ELR (cell line): ENCODE data around the gene GPHB5.
"Not testable (repeated sequence)": the region's sequence is repeated elsewhere in the genome, so short reads cannot be mapped to it uniquely, and the experiment has no call there.

Source experiments
- DNase-seq: peaks from one replicate; pipeline ENCODE4 v3.0.0-alpha.2; 2015; ENCODE audit warnings: low read depth

GPHB5 gene

DNA sequence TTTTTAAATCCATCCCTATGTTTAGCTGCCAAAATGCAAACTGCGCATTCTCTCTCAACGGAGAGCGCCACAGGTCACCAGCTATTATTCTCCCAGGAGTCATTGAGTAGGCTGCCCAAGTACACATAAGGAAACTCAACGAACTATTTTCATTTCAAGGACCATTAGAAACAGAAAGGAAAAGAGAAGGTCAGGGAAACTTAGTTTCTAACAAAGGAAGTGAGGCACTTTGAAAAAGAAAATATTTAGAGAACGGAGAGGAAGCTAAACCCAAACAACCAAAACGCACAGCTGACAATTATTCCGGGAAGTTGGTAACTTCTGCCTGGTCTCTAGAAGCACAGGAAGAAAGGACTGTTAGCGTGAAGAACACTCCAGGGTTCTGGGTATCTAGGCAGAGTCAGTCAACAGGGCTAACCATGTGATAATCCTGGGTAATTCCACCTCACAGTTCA lies 23.5 kb downstream of the GPHB5 start:
- no peak for DNase-seq

DNA sequence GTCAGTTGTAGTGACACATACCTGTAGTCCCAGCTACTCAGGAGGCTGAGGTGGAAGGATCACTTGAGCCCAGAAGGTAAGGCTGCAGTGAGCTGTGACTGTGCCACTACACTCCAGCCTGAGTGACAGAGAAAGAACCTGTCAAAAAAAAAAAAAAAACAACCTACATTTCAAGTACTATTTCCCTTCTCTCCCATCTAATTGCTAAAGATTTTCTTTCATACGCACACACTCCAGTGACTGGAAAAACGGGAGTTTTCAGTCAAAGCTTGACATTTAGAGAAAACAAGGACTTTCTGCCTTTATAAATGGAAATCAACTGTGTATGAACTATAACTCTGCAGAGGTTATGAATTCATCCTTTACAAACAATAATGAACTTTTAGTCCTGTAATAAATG lies 25.9 kb downstream of the GPHB5 start:
- no peak for DNase-seq

DNA sequence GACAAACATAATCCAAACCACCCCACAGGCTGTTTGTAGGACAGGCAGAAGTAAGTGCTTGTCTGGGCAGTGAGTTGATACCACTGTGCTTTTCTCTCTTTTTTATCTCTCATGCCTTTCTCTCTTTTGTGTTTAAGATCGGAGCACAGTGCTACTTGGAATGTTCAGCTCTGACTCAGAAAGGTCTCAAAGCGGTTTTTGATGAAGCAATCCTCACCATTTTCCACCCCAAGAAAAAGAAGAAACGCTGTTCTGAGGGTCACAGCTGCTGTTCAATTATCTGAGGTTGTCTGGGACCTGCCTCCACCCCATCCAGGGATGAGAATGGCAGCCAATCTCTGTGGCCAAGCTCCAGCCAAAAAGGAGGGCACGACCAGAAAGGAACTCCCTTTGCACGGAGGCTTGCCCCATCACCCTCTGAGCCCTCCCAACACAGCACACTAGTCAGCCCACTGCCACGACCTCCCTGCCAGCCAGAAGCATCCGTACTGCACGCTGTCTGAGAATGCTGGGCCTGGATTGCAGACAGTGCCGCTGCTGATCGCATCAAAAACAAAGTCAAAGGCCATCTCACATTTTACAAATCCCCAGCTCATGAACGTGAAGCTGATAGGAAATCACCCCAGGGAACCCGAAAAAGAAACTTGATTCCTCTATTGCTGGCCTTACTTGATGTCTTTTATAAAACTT lies 27.8 kb downstream of the GPHB5 start:
- no peak for DNase-seq

DNA sequence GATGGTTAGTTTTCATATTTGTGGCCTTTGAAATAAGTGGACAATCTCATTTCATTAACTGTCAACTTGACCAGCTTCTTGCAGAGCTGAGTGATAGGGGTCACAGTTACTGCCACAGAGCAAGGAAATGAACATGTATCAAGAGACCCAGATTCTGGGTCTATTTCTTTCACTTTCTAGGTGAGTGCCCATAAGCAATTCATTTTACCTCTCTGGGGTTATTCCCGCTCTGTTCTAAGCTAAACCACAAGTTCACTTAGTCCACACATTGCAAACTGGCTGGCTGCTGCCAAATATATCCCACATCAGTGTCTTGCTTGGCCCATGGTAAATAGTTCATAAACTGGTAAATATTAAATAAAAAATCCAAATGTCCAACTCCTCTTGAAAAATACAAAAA lies 29.9 kb downstream of the GPHB5 start:
- no peak for DNase-seq

DNA sequence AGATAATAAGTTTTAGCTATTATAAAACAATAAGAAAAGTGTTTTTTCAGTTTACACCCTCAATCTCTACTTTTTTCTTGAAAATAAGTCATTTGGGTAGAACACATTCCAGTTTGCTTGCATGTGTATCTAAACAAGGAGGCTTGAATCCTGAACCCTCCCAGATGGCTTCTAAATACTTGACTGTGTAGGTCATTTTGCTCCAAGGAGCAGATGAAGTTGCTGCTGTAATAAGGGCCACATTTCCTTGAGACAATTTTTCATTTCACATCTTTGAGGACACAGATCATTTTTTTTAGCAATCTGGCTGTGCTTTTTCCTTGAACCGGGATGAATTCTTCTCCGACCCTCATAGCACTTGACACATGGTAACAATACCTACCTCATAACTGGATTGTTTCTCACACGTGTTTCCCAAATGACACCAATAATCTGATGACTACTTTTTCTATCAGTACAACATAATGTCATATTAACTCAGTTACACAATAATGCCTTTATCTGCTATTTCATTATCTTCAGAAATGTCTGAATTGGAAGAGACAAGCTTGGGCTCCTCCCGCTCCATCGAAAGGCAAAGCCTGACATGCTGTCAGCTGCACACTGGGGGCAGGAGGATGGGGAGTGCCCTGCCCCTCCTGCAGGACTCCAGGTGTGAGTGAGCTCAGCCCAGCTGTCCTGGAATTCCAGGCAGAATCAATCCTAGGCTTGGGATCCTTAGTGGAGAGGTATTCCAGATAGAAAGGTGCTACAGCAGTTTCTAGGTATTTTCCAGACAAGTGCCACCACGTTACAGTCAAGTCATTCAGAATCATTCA lies 30.9 kb downstream of the GPHB5 start:
- no peak for DNase-seq

DNA sequence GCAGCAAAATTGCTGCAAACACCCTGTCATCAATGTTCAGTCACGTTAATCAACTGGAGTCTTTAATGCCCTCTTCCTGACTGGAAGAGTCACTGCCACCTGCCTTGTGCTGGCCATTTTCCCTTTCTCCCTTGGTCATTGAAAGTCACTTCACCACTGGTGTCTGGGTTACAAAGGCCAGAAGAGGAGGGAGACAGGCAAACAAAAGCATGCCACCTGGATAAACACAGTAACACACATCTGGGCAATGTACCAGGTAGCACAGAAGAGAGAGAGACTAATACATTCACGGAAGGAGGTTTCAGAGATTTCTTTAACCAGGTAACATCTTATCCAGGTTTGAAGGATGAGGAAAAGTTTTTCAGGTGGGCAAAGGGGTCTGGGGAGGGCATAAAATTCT lies 32.7 kb downstream of the GPHB5 start:
- no peak for DNase-seq

DNA sequence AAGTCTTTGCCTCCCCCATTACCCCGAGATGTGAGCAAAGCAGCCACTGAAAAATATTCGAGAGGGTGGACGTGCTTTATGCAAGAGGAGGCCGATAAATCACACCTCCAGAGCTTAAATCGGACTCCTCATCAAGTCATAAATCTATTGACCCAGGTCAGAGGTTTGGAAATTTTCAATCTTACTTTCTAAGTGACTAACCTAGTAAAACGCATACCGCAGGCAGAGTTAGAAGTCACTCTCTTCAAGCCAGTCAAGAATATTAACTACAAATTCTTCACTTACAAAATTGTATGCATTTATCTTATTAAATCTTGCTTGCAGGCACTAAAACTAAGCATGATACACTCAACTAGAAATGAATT lies 34.9 kb downstream of the GPHB5 start:
- no peak for DNase-seq

DNA sequence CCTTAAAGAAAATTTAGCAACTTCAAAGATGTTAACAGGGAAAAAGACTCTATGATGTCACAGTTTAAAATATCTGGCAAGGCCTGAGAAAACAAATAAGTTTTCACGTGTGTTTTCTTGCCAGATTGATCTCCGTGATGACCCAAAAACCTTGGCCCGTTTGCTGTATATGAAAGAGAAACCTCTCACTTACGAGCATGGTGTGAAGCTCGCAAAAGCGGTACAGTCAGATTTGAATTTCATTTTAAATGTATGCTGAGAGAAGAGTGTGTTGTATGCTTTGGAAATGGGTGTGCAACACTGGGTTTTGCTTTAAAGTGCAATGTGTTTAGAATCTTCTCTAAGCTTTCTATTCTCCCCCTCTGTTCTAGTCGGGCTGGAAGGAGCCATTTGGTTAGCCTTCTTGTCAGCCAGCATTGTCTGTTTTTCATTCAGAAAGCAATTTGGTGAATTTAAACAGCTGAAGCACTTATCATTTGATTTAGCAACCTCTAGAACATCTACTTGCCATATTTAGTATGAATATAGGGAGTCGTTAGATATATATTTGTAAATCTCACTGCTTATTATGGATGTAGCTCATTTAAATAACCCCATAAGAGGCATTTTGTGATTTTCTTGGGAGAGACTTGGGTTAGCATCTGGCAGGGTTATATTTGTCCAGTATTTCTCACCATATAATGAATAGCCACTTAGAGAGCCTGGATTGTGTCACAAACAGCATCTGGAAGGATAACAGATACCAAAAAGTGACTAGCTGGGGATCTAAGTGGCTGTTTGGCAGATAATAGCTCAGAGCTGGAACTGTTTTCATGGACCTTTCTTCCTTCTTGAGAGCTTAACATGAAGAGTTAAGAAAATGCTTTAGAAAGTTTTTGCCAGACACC lies 35.5 kb downstream of the GPHB5 start:
- DNase-seq: no peak

DNA sequence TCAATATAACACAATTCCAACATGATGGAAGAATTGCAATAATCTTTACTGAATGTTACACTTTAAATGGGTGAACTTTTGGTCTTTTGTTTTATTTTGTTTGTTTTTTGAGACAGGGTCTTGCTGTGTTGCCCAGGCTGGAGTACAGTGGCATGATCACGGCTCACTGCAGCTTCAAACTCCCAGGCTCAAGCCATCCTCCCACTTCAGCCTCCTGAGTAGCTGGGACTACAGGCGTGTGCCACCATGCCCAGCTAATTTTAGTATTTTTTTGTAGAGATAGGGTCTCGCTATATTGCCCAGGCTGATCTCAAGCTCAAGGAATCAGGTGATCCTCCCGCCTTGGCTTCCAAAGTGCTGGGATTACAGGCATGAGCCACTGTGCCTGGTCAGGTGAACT lies 38.8 kb downstream of the GPHB5 start:
- not testable (repeated sequence) for DNase-seq

DNA sequence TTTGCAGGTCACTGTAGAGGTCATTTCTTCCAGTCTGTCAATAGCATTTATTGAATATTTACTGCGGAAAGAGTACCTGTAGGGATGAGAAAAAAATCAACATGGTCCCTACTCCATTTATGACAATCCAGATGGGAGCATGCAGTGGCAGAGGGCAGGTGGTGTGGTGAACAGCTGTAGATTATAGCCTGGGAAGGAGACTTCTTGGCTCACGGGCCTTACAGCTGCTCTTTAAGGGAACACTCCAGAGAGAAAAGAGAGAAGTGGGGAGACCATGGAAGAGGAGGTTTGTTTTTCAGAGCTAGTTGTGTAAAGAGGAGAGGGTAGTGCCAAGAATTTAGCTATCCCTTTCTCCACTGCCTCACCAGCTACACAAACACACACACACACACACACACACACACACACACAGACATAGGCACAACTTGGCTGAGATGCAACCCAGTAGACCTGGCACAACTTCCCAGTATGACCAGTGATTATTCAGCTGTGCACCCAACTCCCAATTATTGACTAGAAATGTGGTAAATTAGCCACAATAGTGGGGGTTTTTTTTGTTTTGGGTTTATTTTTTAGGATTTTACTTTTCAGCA lies 41.0 kb downstream of the GPHB5 start:
- DNase-seq: no peak

DNA sequence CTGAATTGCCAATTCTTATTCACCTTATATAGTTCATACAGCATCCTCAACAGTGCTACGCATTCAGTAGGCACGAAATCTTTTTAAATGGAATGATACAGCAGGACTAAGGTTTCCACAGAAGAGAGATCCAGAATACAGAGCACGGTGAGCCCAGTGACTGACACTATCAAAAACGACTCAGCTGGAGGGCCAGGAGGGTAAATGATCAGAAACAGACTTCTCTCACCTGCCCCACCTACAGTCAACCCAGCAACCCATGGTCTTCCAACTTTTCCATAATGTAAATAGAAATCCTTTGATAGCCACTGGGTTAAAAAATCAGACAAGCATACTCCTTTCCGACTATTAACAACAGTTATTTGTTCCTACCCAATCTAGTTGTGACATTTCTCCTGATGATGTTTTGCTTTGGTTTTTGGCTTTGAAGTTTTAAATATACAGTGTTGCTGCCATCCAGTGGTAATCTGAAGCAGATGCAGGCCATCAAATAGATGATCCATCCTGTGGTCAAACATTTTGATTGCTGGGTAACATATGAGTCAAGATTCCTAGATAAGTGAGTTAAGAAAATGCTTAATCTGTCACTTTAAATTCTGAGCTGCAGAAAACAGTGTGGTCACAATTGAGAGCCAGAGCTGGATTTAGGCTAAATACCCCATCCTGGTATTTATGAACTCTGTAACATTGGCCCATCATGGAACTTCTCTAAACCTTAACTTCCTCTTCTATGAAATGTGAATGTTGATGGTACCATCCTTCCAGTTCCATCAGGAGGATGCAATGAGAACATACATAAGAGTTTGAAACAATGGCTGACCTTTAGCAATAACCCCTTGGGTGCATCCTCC lies 42.0 kb downstream of the GPHB5 start:
- peak; percentile 69 for DNase-seq

DNA sequence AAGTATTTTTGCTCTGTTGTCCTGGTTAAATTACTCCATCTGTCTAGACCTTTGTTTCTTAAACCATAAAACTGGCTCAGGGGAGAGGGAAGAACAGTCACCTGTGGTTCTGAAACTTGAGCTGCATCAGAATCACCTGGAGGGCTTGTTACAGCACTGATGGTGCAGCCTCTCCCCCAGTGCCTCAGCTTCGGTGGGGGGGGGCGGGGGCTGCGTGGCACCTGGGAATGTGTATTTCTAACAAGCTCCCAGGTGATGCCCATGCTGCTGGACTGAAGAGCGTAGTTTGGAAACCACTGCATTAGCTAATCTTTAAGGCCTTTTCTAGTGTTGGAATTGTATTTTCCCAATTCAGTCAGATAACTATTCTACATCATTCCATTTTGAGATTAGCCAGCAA lies 42.7 kb downstream of the GPHB5 start:
- no peak for DNase-seq

DNA sequence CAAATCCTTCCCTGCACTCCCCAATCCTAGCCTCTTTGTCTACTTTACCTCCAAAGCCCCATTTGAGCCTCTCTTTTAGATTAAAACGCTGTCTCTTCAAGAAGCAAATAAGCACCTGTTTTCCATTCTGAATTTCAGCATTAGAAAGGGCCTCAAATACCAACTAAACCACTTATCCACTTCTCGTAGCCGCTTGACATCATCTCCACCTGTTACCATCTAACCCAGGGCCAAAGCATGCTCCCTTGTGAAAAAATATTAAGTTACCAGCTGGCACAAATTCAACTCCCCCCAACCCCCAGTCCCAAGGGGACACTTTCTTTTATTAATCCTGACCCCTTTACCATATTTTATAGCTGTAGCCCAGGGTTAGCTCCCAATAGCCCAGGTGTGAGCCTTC lies 43.1 kb downstream of the GPHB5 start:
- DNase-seq: no peak

DNA sequence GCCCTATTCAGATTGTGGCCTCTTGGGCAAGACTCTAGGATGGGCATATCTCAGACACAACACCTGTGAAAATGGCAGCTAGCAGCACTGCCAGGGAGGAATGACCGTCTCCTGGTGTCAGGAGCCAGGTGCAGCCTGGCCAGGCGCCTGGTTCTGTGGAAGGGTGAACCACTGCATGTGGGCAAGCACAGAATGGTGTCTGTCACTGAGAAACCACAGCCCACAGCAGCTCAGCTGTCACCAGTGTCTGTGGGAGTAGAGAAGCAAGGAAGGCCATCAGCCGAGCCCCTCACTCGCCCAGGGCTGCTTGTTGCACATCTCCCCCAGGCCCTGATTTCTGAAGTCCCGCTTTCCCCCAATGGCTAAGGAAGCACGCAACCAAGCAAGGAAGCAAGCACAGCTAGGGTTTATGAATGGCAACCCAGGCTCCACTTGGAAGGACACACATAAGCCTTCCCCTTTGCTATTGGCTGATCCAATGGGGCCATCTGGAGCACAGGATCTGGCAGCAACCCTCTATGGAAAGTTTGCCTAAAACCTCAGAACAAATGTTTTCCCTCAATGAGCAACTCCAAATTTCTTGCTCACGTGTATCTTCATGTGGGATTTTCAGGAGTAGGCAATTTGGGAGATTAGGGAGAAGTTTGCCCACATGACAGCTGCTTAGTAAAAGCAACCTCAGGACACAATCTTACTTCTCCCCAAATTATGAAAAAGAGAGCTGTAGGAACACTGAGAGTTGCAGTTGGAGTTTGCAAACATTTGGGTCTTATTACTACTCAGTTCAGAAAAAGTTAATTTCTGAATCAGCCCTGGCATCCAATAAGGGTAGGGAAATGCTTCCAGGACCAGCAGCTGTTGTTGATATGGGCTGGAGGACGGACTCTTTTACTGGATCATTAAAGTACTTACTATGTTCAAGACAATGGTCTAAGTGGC lies 44.7 kb downstream of the GPHB5 start:
- no peak for DNase-seq

DNA sequence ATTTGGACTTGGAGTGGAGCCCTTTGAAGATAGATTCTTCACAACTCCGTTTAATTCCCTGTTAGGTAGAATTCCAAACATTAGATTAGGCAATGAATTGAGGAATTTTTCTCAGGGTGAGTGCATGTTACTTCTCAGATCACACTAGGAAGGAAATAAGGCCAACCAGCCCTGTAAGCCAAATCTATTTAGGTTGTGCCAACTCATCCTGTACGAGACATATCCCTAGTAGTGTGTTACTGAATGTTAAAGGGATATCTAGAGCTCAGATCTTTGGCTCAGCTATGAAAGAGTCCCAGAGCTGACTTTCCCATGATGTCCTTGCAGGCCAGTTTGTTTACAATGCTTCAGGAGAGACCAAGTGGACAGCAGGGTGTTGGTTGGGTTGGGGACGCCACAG lies 45.6 kb downstream of the GPHB5 start:
- DNase-seq: no peak

DNA sequence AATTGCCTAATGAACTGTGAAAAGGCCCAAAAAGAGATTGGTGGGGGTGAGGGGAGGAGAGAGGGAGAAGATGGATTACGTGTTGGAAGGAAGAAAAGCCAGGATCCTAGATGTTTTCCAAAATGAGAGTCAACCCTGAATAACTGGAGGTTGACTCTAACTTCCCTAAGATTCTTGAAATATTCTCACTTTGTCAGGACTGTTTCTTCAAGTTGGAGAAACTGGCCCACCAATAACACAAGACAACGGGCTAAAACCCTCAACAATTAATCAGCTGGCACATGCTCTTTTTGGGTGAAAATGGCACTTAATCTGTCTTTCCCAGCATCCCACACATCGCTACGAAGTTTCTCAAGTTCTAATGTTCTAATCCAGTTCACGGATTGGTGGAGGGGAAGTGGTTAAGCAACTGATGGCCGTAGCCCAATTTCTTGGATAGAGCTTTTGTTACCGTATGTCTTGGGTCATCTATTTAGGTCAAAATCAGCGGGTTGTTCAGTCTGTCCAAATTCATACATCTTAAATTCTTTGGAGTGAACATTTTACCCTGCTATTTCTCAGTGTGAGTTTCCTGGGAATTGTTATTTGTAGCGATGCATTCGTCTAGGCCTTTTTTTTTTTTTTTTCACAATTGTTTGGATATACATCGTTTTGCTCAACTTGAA lies 49.0 kb downstream of the GPHB5 start:
- no peak for DNase-seq

DNA sequence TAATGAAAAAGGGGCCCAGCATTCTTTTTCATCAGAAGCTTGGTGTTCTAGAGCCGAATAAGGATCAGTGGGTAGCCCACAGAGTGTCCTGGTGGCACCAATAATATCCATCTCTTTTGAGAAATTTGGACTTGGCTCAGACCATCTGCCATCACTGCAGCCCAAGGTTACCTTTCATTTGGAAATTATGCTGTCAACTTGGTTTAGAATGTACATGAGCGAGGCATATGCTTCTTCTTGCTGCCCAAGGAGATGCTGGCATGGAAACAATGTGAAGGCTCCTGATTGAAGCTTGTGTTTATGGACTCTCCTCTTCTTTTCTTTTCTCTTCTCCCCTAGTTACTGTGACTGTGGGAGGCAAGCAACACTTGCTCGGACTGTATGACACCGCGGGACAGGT lies 50.0 kb downstream of the GPHB5 start:
- DNase-seq: no peak

DNA sequence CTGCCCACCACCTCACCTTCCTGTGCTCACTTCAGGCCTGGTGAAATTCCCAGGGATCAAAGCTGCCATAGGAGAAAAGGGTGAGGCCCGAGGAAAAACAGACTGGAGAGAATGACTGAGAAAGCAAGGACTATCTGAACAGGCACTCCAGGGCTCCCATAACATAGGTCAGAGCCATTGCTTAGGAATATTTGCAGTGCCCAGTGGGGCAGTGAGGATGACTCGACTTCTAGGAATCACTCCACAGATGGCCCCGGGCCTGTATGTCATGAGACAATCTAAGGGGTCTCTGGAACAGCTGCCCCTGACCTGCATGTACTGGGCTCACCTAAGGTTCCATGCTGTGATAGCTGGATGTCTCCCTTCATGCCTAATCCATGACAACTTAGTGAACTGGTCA lies 51.6 kb downstream of the GPHB5 start:
- DNase-seq: no peak

DNA sequence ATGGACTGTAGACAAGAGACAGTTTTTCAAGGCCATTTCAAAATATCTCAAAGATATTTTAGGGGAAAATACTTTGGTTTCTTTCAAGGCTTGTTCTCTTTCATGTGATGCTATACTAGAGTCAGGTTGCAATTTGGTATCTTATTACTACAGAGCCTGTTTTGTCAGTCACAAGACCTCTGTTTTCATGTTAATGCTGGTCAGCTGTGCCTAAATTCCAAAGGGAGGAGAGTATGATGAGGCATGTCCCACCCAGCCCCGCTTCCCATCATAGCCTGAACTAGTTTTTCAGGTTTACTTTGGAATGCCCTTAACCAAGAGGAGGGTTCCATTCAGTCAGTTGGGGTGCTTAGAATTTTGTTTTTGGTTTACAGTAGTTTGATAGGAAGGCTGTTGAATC lies 52.6 kb downstream of the GPHB5 start:
- no peak for DNase-seq
